ENCODE measurements around the gene BPIFB2. TPM values are rescaled to one million over a fixed set of nuclear protein-coding genes. Genes with fewer than 3 reads are reported as not detected.

Gene BPIFB2
- polyA plus RNA-seq, 2 donors, result 0.08 to 0.85 TPM

DNA sequence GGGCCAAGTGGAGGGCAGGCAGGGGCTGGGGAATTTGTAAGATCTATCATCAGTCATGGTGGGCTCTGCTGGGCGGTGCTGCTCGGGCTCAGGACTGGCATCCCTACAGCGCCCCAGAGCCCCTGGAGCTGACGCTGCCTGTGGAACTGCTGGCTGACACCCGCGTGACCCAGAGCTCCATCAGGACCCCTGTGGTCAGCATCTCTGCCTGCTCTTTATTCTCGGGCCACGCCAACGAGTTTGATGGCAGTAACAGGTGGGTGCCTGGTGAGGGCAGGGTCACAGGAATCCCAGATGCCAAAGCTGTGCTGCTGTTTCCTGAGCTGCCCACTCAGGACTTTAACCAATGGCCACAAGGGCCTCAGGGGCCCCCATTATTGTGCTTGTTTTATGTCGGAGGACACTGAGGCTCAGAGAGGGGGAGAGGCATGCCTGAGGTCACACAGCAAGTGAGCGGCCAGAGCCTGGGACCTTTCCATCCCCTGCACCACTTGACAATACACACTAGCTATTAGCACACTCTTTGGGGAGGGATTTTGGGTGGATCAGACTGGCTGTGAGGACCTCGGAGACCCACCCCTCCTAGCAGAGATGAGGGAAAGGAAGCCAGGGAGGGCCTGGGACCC is 6.3 kb downstream of the BPIFB2 start:
- WGBS, 2 donors, result 70 to 75% methylated on average over 12 of the region's 12 CpGs
- H3K4me1 ChIP-seq (ENCODE audit: control insufficient read depth in 2 of 2, insufficient read depth in 2 of 2, low read length in 1 of 2), result no peaks in the 10 kb centered on the region
- H3K36me3 ChIP-seq (ENCODE audit: control insufficient read depth in 2 of 2, insufficient read depth in 2 of 2, low read length in 1 of 2), result no peaks in the 10 kb centered on the region
- no peaks in the 10 kb centered on the region for H3K27me3 ChIP-seq (ENCODE audit: control insufficient read depth in 1 of 2, insufficient read depth in 2 of 2, low read length in 2 of 2)
- H3K4me3 ChIP-seq (ENCODE audit: low read depth in 1 of 2, low read length in 2 of 2), result no peak overlapping the region
- H3K9me3 ChIP-seq (ENCODE audit: control insufficient read depth in 2 of 2, insufficient read depth in 1 of 2, low read depth in 1 of 2, low read length in 1 of 2), result no peaks in the 10 kb centered on the region
- no peak overlapping the region for H3K27ac ChIP-seq (ENCODE audit: low read depth in 2 of 2, low read length in 1 of 2)

DNA sequence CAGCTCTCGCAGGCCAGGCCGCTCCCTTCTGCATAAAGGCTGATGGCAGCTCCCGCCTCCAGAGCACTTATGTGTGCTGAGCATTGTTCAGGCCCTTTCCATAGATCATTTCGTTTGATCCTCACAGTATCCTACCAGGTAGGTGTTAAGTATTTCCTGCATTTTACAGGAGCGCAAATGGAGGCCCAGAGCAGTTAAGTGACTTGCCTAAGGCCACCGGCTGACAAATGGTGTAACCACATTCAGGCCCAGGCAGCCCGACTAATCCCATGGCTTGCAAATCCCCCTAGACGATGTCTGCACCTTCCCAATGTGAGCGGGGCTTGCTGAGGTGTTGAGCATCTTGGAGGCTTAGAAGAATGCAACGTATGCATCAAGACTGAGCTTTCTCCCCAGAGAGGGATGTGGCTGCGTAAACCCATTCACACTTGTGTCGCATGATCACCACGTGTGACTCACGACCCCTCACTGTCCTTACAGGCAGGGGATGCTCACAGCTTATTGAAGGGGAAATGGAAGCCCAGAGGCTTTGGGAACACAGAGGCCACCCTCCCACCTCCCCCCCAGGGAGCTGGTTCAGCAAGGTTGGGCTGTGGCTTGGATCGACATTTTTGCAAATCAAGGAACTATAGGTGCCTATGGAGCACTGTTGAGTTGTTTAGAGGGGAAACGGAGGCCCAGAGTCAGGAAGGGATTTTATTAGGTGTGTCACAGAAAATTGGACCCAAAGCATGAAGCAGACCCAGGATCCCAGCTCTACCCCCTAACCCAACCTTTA is 7.0 kb downstream of the BPIFB2 start:
- no peaks in the 10 kb centered on the region for H3K27me3 ChIP-seq (ENCODE audit: control insufficient read depth in 1 of 2, insufficient read depth in 2 of 2, low read length in 2 of 2)
- H3K9me3 ChIP-seq (ENCODE audit: control insufficient read depth in 2 of 2, insufficient read depth in 1 of 2, low read depth in 1 of 2, low read length in 1 of 2), result no peaks in the 10 kb centered on the region
- H3K27ac ChIP-seq (ENCODE audit: low read depth in 2 of 2, low read length in 1 of 2), result no peak overlapping the region
- no peak overlapping the region for H3K4me3 ChIP-seq (ENCODE audit: low read depth in 1 of 2, low read length in 2 of 2)
- no peaks in the 10 kb centered on the region for H3K36me3 ChIP-seq (ENCODE audit: control insufficient read depth in 2 of 2, insufficient read depth in 2 of 2, low read length in 1 of 2)
- 49 to 53% methylated on average over 16 of the region's 16 CpGs for WGBS, 2 donors
- no peaks in the 10 kb centered on the region for H3K4me1 ChIP-seq (ENCODE audit: control insufficient read depth in 2 of 2, insufficient read depth in 2 of 2, low read length in 1 of 2)

DNA sequence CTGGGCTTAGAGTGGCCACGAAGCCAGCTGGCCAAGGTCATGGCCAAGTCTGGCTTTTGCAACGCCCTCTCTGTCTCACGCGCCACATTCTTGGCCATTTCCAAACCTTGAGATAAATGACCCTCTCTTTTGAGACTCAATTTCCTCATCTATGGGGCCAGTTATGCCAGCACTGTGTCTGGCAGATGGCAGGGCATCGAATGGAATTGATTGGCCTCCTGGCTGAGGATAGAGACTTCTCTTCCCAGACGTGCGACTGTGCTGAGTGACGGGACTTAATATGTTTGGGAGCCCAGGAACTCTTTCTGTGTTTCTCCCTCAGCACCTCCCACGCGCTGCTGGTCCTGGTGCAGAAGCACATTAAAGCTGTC is 7.6 kb downstream of the BPIFB2 start:
- H3K27me3 ChIP-seq (ENCODE audit: control insufficient read depth in 1 of 2, insufficient read depth in 2 of 2, low read length in 2 of 2), result no peaks in the 10 kb centered on the region
- H3K9me3 ChIP-seq (ENCODE audit: control insufficient read depth in 2 of 2, insufficient read depth in 1 of 2, low read depth in 1 of 2, low read length in 1 of 2), result no peaks in the 10 kb centered on the region
- no peaks in the 10 kb centered on the region for H3K4me1 ChIP-seq (ENCODE audit: control insufficient read depth in 2 of 2, insufficient read depth in 2 of 2, low read length in 1 of 2)
- H3K27ac ChIP-seq (ENCODE audit: low read depth in 2 of 2, low read length in 1 of 2), result no peak overlapping the region
- no peaks in the 10 kb centered on the region for H3K36me3 ChIP-seq (ENCODE audit: control insufficient read depth in 2 of 2, insufficient read depth in 2 of 2, low read length in 1 of 2)
- 77 to 78% methylated on average over 10 of the region's 10 CpGs for WGBS, 2 donors
- H3K4me3 ChIP-seq (ENCODE audit: low read depth in 1 of 2, low read length in 2 of 2), result no peak overlapping the region

DNA sequence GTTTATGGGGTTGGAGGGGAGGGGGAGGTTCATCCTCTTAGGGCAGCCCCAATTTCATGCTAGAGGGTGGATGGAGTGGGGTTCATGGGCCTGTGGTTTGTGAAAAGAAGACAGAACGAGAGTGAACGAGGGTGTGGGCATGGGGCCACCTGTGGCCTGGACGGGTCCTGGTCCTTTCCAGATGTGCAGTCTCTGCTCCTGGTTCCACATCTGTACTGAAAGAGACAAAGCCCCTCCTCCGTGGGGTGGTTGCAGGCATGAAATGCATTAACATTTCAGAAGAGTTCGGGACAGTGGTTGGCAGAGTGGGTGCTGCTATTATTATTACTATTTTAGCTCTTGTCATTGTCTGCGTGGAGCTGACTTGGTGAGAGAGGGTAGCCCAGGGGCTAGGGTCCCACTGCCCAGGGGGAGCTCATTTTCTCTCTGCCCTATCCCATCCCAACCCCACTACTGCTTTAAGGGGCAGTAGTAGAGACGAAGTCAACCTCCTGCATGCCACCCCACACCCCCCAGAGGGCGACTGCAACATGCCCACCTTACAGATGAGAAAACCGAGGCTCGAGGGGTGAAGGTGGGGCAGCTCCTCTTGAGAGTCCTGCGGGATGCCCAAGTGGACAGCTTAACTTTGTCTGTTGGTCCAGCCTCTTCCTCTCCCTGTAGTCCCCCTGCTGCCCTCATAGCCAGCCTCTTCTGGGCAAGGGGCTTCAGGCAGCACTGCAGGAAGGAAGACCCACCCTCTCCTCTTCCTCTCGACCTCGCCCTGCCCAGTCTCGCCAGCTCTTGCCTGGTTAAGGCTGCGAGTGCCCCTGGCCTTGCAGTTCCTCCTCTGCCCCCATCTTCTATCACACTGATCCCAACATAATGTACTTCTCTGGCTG is 8.4 kb downstream of the BPIFB2 start:
- 63 to 75% methylated on average over 15 of the region's 15 CpGs for WGBS, 2 donors
- Histone ChIP-seq H3K4me3 (ENCODE audit: low read depth in 1 of 2, low read length in 2 of 2) (no peak overlapping the region), H3K9me3 (ENCODE audit: control insufficient read depth in 2 of 2, insufficient read depth in 1 of 2, low read depth in 1 of 2, low read length in 1 of 2) (no peaks in the 10 kb centered on the region), H3K27ac (ENCODE audit: low read depth in 2 of 2, low read length in 1 of 2) (no peak overlapping the region), H3K36me3 (ENCODE audit: control insufficient read depth in 2 of 2, insufficient read depth in 2 of 2, low read length in 1 of 2) (no peaks in the 10 kb centered on the region), H3K27me3 (ENCODE audit: control insufficient read depth in 1 of 2, insufficient read depth in 2 of 2, low read length in 2 of 2) (no peaks in the 10 kb centered on the region), H3K4me1 (ENCODE audit: control insufficient read depth in 2 of 2, insufficient read depth in 2 of 2, low read length in 1 of 2) (no peaks in the 10 kb centered on the region)

DNA sequence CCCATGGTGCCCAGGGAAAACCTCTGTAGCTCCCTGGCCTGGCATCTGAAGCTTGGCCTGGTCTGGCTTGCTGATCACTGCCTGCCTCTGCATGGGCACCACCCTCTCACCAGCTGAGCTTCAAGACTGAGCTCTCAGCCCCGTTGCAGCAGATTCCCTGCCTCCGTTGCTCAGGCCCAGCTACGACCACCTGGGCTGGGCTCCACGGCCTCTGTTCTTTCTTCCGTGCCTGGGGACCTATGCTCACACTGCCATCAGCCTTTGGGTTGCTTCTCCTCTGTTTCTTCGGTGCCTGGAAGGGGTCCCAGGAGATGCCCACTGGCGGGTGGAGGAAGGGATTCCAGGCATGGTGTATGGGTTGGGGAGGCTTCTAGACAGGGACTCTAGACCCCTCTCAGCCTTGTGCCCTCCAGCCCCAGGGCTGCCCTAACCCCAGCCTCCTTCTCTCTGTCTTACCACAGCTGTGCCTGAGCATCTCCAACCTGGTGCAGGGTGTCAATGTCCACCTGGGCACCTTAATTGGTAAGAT is 9.1 kb downstream of the BPIFB2 start:
- H3K27ac ChIP-seq (ENCODE audit: low read depth in 2 of 2, low read length in 1 of 2), result no peak overlapping the region
- H3K9me3 ChIP-seq (ENCODE audit: control insufficient read depth in 2 of 2, insufficient read depth in 1 of 2, low read depth in 1 of 2, low read length in 1 of 2), result no peaks in the 10 kb centered on the region
- no peak overlapping the region for H3K4me3 ChIP-seq (ENCODE audit: low read depth in 1 of 2, low read length in 2 of 2)
- H3K36me3 ChIP-seq (ENCODE audit: control insufficient read depth in 2 of 2, insufficient read depth in 2 of 2, low read length in 1 of 2), result no peaks in the 10 kb centered on the region
- no peaks in the 10 kb centered on the region for H3K27me3 ChIP-seq (ENCODE audit: control insufficient read depth in 1 of 2, insufficient read depth in 2 of 2, low read length in 2 of 2)
- WGBS, 2 donors, result 75 to 76% methylated on average over 7 of the region's 7 CpGs
- no peaks in the 10 kb centered on the region for H3K4me1 ChIP-seq (ENCODE audit: control insufficient read depth in 2 of 2, insufficient read depth in 2 of 2, low read length in 1 of 2)

DNA sequence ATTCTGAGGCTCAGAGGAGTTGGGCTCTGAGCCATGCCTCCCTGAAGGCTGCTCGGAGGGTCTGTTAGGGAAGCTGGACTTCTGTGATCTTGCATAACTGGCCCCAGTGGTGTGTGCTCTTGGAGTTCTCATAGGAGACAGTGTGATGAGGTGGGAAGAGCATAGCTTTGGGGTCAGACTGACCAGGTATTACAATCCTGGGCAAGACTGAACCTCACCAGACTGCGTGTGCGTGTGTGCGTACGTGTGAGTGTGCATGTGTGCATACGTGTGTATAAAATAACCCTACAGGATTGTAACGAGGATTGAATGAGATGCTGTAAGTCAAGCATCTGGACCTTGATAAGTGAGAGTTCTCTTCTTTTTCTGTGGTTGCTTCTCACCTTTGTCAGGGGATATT is 10.0 kb downstream of the BPIFB2 start:
- Histone ChIP-seq H3K4me3 (ENCODE audit: low read depth in 1 of 2, low read length in 2 of 2) (no peak overlapping the region), H3K27me3 (ENCODE audit: control insufficient read depth in 1 of 2, insufficient read depth in 2 of 2, low read length in 2 of 2) (no peaks in the 10 kb centered on the region), H3K4me1 (ENCODE audit: control insufficient read depth in 2 of 2, insufficient read depth in 2 of 2, low read length in 1 of 2) (no peaks in the 10 kb centered on the region), H3K9me3 (ENCODE audit: control insufficient read depth in 2 of 2, insufficient read depth in 1 of 2, low read depth in 1 of 2, low read length in 1 of 2) (no peaks in the 10 kb centered on the region), H3K36me3 (ENCODE audit: control insufficient read depth in 2 of 2, insufficient read depth in 2 of 2, low read length in 1 of 2) (no peaks in the 10 kb centered on the region), H3K27ac (ENCODE audit: low read depth in 2 of 2, low read length in 1 of 2) (no peak overlapping the region)
- WGBS, 2 donors, result 77 to 85% methylated on average over 7 of the region's 7 CpGs

DNA sequence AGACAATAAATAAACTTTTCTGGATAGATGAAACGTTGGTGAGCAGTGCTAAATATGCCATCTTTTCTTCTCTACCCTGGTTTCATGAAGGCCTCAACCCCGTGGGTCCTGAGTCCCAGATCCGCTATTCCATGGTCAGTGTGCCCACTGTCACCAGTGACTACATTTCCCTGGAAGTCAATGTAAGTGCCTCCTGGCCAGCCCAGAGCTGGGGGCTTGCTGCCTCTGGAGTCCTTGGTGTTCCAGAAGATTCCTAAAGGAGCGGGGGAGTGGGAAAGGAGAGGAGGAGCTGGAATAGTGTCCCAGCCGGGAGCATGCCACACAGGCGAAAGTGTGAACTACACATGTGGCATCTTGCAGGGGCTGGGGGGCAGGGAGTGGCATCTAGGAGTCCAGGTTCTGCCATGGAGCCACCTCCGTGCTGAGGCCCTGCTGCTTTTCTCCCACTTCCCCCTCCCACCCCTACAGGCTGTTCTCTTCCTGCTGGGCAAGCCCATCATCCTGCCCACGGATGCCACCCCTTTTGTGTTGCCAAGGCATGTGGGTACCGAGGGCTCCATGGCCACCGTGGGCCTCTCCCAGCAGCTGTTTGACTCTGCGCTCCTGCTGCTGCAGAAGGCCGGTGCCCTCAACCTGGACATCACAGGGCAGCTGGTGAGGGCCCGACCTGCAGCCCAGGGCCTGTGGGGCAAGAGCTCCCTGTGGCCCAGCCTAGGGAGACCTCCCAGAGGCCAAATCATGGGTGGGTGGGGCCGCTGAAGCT is 10.8 kb downstream of the BPIFB2 start:
- WGBS, 2 donors, result 57 to 63% methylated on average over 14 of the region's 14 CpGs
- Histone ChIP-seq H3K36me3 (ENCODE audit: control insufficient read depth in 2 of 2, insufficient read depth in 2 of 2, low read length in 1 of 2) (no peaks in the 10 kb centered on the region), H3K9me3 (ENCODE audit: control insufficient read depth in 2 of 2, insufficient read depth in 1 of 2, low read depth in 1 of 2, low read length in 1 of 2) (no peaks in the 10 kb centered on the region), H3K27me3 (ENCODE audit: control insufficient read depth in 1 of 2, insufficient read depth in 2 of 2, low read length in 2 of 2) (no peaks in the 10 kb centered on the region), H3K27ac (ENCODE audit: low read depth in 2 of 2, low read length in 1 of 2) (no peak overlapping the region), H3K4me1 (ENCODE audit: control insufficient read depth in 2 of 2, insufficient read depth in 2 of 2, low read length in 1 of 2) (no peaks in the 10 kb centered on the region), H3K4me3 (ENCODE audit: low read depth in 1 of 2, low read length in 2 of 2) (no peak overlapping the region)

DNA sequence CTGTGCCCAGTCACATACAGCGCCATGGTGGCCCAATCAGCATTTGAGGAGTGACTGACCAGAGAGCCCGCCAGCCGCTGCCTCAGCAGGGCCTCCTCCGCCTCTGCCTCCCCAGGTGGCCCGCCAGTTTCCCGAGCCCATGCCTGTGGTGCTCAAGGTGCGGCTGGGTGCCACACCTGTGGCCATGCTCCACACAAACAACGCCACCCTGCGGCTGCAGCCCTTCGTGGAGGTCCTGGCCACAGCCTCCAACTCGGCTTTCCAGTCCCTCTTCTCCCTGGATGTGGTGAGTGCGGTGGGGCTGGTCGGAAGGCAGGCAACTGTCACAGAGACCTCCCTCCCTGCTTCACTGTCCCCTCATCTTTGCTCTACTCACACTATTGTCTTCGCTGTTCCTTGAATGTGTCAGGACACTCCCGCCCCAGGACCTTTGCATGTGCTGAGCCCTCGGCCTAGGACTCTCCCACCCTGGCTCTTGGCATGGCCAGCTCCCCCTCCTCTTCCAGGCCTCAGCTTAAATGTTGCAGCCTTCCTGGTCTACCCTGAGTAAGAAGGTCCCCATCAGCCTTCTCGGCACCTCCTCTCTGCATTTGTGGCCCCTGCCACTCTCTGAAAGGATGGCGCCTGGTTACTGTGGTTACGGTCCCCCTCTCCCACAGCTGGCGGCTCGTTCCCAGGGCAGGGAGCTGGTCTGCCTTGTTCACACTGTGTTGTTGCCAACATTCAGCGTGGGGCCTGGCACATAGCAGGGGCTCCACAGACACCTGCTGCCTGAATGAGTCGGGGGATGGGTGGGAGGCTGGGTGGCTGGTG is 12.2 kb downstream of the BPIFB2 start:
- Histone ChIP-seq H3K4me3 (ENCODE audit: low read depth in 1 of 2, low read length in 2 of 2) (no peak overlapping the region), H3K27ac (ENCODE audit: low read depth in 2 of 2, low read length in 1 of 2) (no peak overlapping the region), H3K27me3 (ENCODE audit: control insufficient read depth in 1 of 2, insufficient read depth in 2 of 2, low read length in 2 of 2) (no peaks in the 10 kb centered on the region), H3K4me1 (ENCODE audit: control insufficient read depth in 2 of 2, insufficient read depth in 2 of 2, low read length in 1 of 2) (no peaks in the 10 kb centered on the region), H3K9me3 (ENCODE audit: control insufficient read depth in 2 of 2, insufficient read depth in 1 of 2, low read depth in 1 of 2, low read length in 1 of 2) (no peaks in the 10 kb centered on the region), H3K36me3 (ENCODE audit: control insufficient read depth in 2 of 2, insufficient read depth in 2 of 2, low read length in 1 of 2) (no peaks in the 10 kb centered on the region)
- 87 to 88% methylated on average over 23 of the region's 23 CpGs for WGBS, 2 donors

Data from esophagus (tissue), 2 donors.